ENCODE measurements around the gene ADSS1.
"Not testable (repeated sequence)": the region's sequence is repeated elsewhere in the genome, so short reads cannot be mapped to it uniquely, and the experiment has no call there.

The ADSS1 gene

DNA sequence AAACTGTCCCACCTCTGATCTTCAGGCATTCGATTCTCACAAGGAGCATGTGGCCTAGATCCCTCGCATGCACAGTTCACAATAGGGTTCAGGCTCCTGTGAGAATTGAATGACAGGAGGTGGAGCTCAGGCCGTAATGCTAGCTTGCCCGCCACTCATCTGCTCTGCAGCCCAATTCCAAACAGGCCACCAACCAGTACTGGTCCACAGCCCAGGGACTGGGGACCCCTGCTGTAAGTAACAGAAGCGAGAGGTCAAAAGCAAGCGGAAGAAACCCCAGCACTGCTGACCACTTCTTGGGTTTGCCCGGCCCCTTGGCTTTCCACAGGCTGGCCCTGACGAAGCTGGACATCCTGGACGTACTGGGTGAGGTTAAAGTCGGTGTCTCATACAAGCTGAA, 20.5 kb downstream of the ADSS1 start:
- FAIRE-seq (no peak), DNase-seq (ENCODE audit: insufficient read length, low spot score) (no peak)
- TF ChIP-seq POU2F2 (IDR thresholded peaks at IDR 0.05; ENCODE audit: low read depth, low read length) (no peak), POLR2AphosphoS5 (IDR thresholded peaks at IDR 0.05; ENCODE audit: low read depth, low read length) (no peak), TAF1 (IDR thresholded peaks at IDR 0.05; ENCODE audit: low read depth, low read length) (no peak), SPI1 (IDR thresholded peaks at IDR 0.05; ENCODE audit: low read depth, low read length) (no peak), POLR2A (IDR thresholded peaks at IDR 0.05; ENCODE audit: low read depth, low read length) (no peak), PAX5 (IDR thresholded peaks at IDR 0.05; ENCODE audit: insufficient read depth, low read length, severe bottlenecking) (no peak)

DNA sequence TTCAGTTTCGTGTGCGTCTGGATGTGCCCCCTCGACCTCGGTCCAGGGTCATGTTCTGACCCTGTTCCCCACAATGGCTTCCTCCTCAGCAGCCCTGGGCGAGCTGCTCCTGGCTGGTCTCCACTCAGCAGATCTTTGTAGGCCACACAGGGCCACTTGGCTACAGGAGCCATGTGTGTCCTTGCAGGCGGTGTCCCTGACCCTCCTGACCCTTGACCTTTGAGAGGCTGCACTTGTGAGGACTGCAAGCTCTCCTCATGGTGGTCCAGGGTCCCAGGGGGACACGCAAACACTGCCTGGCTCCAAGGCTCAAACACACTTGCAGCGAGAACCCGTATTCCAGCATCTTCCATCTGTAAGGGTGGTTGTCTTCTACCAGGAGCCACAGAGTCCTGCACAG, 21.4 kb downstream of the ADSS1 start:
- no peak for TF ChIP-seq POLR2A (IDR thresholded peaks at IDR 0.05; ENCODE audit: low read depth, low read length)
- no peak for TF ChIP-seq SPI1 (IDR thresholded peaks at IDR 0.05; ENCODE audit: low read depth, low read length)
- TF ChIP-seq PAX5 (IDR thresholded peaks at IDR 0.05; ENCODE audit: insufficient read depth, low read length, severe bottlenecking) = no peak
- no peak for TF ChIP-seq TAF1 (IDR thresholded peaks at IDR 0.05; ENCODE audit: low read depth, low read length)
- no peak for TF ChIP-seq POU2F2 (IDR thresholded peaks at IDR 0.05; ENCODE audit: low read depth, low read length)
- no peak for TF ChIP-seq POLR2AphosphoS5 (IDR thresholded peaks at IDR 0.05; ENCODE audit: low read depth, low read length)
- DNase-seq (ENCODE audit: insufficient read length, low spot score) = no peak
- no peak for FAIRE-seq

DNA sequence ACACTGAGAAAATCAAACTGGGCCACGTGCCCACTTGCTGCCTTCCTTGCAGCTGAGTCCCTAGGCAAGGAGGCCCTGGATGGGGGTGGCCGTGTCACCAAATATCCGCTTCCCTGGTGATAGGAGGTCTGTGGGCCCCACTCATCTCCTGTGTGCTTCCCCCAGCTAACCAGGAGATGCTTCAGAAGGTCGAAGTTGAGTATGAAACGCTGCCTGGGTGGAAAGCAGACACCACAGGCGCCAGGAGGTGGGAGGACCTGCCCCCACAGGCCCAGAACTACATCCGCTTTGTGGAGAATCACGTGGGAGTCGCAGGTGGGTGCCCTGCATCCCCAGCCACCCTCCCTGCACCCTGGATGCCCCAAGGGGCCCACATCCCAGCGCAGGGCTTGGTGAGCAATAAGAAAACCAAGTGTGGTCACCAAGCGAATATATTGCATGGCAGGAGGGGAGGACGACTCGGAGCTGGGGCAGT, 22.1 kb downstream of the ADSS1 start:
- DNase-seq (ENCODE audit: insufficient read length, low spot score) (no peak), FAIRE-seq (no peak)
- TF ChIP-seq POLR2AphosphoS5 (IDR thresholded peaks at IDR 0.05; ENCODE audit: low read depth, low read length) (no peak), TAF1 (IDR thresholded peaks at IDR 0.05; ENCODE audit: low read depth, low read length) (no peak), PAX5 (IDR thresholded peaks at IDR 0.05; ENCODE audit: insufficient read depth, low read length, severe bottlenecking) (no peak), POLR2A (IDR thresholded peaks at IDR 0.05; ENCODE audit: low read depth, low read length) (no peak), POU2F2 (IDR thresholded peaks at IDR 0.05; ENCODE audit: low read depth, low read length) (no peak)

DNA sequence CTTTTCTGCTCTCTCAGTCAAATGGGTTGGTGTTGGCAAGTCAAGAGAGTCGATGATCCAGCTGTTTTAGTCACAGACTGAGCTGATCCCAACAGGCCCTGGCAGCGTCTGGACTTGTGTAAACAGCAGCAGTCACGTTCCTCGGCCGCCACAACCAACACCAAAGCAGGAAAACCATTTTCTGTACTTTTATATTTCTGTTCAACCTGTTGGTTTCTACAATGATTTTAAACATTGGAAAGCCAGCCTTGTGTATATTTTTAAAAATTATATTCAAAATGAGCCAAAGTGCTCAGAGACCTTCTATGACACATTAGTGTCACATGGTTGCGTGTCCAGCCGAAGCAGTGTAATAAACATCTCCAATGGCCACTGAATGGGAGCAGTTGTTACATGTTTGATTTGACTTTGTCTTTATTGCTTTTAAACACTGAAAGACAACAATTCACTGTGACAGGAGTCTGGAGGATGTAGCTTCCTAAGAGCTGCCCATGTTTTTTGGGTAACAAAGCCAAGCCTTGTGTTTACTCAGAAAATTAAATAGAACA, 23.0 kb downstream of the ADSS1 start:
- DNase-seq (ENCODE audit: insufficient read length, low spot score) (no peak), FAIRE-seq (no peak)
- TF ChIP-seq POLR2A (IDR thresholded peaks at IDR 0.05; ENCODE audit: low read depth, low read length) = no peak
- no peak for TF ChIP-seq POLR2AphosphoS5 (IDR thresholded peaks at IDR 0.05; ENCODE audit: low read depth, low read length)
- no peak for TF ChIP-seq POU2F2 (IDR thresholded peaks at IDR 0.05; ENCODE audit: low read depth, low read length)
- TF ChIP-seq PAX5 (IDR thresholded peaks at IDR 0.05; ENCODE audit: insufficient read depth, low read length, severe bottlenecking) = no peak
- TF ChIP-seq TAF1 (IDR thresholded peaks at IDR 0.05; ENCODE audit: low read depth, low read length) = no peak
- no peak for TF ChIP-seq SPI1 (IDR thresholded peaks at IDR 0.05; ENCODE audit: low read depth, low read length)

DNA sequence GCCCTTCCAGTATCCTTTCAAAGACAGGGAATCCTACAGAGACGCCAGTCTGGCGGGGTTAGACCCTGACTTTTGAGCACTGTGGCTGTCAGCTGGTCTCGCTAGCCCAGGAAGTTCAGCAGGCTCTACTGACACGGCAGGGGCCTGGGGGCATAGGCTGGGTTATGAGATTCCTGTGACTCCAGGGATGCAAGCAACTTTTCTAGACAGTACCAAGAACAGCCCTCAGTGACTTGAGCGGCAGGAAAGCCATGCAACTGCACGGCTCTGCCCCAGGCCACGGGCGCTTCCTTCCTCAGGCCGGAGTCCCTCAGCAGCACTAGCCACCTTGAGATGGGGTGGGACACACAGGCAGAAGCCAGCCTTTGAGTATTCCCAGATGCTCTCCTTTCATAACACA, 23.8 kb downstream of the ADSS1 start:
- no peak for DNase-seq (ENCODE audit: insufficient read length, low spot score)
- TF ChIP-seq POLR2AphosphoS5 (IDR thresholded peaks at IDR 0.05; ENCODE audit: low read depth, low read length) (no peak), SPI1 (IDR thresholded peaks at IDR 0.05; ENCODE audit: low read depth, low read length) (no peak), POLR2A (IDR thresholded peaks at IDR 0.05; ENCODE audit: low read depth, low read length) (no peak), POU2F2 (IDR thresholded peaks at IDR 0.05; ENCODE audit: low read depth, low read length) (no peak), TAF1 (IDR thresholded peaks at IDR 0.05; ENCODE audit: low read depth, low read length) (no peak), PAX5 (IDR thresholded peaks at IDR 0.05; ENCODE audit: insufficient read depth, low read length, severe bottlenecking) (no peak)
- no peak for FAIRE-seq

DNA sequence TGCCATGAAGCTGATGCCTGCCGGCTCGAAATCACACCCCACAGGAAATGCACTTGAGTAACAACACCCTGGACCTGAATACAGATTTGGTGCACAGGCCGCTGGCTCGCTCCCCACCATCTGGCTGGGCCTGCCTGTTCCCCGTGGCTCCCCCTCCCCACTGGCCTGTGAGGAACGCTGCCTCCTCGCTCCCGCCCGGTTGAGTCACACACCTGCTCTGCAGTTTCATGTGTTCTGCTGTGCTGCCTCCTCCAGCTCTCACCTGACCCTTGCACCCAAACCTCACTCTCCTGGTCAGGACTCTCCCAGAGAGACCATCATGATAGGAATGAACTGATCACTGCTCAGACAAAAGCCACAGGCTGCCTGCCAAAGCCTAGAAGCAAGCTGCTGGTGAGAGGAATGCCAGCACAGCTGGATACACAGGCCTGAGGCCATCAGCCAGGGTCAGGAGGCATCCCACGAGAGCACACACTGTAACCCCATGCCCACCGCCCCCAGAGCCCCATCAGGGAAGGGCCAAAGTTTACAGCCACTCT, 25.2 kb downstream of the ADSS1 start:
- TF ChIP-seq POU2F2 (IDR thresholded peaks at IDR 0.05; ENCODE audit: low read depth, low read length) (no peak), TAF1 (IDR thresholded peaks at IDR 0.05; ENCODE audit: low read depth, low read length) (no peak), SPI1 (IDR thresholded peaks at IDR 0.05; ENCODE audit: low read depth, low read length) (no peak), POLR2AphosphoS5 (IDR thresholded peaks at IDR 0.05; ENCODE audit: low read depth, low read length) (no peak), PAX5 (IDR thresholded peaks at IDR 0.05; ENCODE audit: insufficient read depth, low read length, severe bottlenecking) (no peak), POLR2A (IDR thresholded peaks at IDR 0.05; ENCODE audit: low read depth, low read length) (no peak)
- no peak for DNase-seq (ENCODE audit: insufficient read length, low spot score)
- no peak for FAIRE-seq

DNA sequence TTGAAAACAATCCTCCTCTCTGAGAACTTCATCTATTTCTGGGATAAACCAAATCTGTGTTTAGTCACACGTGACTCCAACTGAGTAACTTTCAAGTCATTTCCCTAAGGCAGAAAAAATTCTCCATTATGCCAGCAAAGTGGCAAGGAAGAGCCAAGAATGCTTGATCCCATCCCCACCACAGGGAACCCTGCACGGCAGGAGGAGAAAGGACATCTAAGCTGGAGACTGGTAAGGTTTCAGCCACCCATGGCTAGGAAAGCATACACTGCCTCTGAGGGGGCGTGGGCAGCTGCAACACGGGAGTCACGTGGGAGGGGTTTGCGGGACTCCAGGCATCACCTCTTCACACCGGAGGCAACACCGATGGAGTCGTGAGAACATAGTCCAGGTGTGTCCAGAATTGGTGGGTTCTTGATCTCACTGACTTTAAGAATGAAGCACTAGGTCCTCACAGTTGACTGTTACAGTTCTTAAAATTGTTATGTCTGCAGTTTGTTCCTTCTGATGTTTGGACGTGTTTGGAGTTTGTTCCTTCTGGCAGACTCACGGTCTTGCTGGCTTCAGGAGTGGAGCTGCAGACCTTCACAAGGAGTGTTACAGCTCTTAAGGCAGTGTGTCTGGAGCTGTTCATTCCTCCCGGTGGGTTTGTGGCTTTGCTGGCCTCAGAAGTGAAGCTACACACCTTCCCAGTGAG, 26.2 kb downstream of the ADSS1 start:
- FAIRE-seq = no peak
- no peak for DNase-seq (ENCODE audit: insufficient read length, low spot score)
- TF ChIP-seq POU2F2 (IDR thresholded peaks at IDR 0.05; ENCODE audit: low read depth, low read length) = no peak
- TF ChIP-seq POLR2A (IDR thresholded peaks at IDR 0.05; ENCODE audit: low read depth, low read length) = no peak
- TF ChIP-seq POLR2AphosphoS5 (IDR thresholded peaks at IDR 0.05; ENCODE audit: low read depth, low read length) = no peak
- TF ChIP-seq SPI1 (IDR thresholded peaks at IDR 0.05; ENCODE audit: low read depth, low read length) = no peak
- TF ChIP-seq PAX5 (IDR thresholded peaks at IDR 0.05; ENCODE audit: insufficient read depth, low read length, severe bottlenecking) = no peak
- TF ChIP-seq TAF1 (IDR thresholded peaks at IDR 0.05; ENCODE audit: low read depth, low read length) = no peak

DNA sequence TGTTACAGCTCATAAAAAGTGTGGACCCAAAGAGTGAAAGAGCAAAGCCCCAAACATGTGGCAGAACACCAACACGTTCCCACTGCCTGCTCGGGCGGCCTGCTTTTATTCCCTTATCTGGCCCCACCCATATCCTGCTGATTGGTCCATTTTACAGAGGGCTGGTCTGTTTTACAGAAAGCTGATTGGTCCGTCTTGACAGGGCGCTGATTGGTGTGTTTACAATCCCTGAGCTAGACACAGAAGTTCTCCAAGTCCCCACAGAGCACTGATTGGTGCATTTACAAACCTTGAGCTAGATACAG, 26.7 kb downstream of the ADSS1 start:
- FAIRE-seq; DNase-seq (ENCODE audit: insufficient read length, low spot score): not testable (repeated sequence)

DNA sequence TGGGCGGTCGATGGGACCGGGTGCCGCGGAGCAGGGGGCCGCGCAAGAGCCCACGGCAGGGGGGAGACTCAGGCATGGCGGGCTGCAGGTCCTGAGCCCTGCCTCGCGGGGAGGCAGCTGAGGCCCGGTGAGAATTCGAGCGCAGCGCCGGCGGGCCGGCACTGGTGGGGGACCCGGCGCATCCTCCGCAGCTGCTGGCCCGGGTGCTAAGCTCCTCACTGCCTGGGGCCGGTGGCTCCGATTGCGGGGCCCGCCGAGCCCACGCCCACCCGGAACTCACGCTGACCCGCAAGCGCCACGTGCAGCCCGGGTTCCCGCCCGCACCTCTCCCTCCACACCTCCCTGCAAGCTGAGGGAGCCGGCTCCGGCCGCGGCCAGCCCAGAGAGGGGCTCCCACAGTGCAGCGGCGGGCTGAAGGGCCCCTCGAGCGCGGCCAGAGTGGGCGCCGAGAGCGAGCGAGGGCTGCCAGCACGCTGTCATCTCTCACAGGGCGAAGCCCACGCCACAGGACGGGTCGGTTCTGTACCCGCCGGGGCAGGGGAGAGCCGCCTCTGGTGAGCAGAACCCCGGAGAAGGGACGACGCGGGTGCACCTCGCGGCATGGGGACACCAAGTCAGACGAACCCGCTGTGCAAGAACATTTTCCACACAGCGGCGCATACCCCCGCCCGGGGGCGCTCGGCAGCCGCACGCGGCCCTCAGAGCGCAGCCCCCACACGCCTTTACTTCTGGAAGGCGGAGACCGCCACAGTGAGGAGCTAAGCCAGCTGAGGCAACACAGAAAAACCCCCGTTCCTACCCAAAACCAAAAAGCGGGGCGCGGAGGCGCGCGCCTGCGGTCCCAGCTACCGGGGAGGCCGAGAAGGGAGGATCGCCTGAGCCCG, 27.8 kb downstream of the ADSS1 start:
- no peak for TF ChIP-seq SPI1 (IDR thresholded peaks at IDR 0.05; ENCODE audit: low read depth, low read length)
- FAIRE-seq (no peak), DNase-seq (ENCODE audit: insufficient read length, low spot score) (no peak)
